Pancreas (tissue), 10 donors: Measurements from ENCODE around the gene PRR23A. TPM values are rescaled to one million over a fixed set of nuclear protein-coding genes. Genes with fewer than 3 reads are reported as not detected.

ENCODE experiments used
- ATAC-seq, 4 donors: fragments of 200-7000 bp; cut with Tn5 transposase; one replicate each; pipeline versions ENCODE4 v1.8.0 to v1.9.1; 2020; ENCODE audit warnings: mild to moderate bottlenecking in 4 of 4, moderate library complexity in 4 of 4
- DNase-seq, 6 donors: peaks; one replicate each; pipeline ENCODE4 v3.0.0-alpha.2; 2020
- FAIRE-seq: peaks from 2 replicates; lab custom pipeline; 2012; peaks lifted over from hg19 to GRCh38; lab: Jason Lieb, UNC
- H3K27ac ChIP-seq, 4 donors: fragments of 200-600 bp; sonication (generic); 1 replicate in 3 of 4; 2 replicates in 1 of 4; pipeline versions ENCODE4 v1.5.0 to v1.8.0; 2020
- H3K27me3 ChIP-seq, 4 donors: fragments of 200-600 bp; one replicate each; pipeline ENCODE4 v1.8.0; 2021
- H3K36me3 ChIP-seq, 3 donors: fragments of 200-600 bp; sonication (generic) in 1 of 3; one replicate each; pipeline versions ENCODE4 v1.5.0 to v1.8.0; 2020 to 2021
- H3K4me1 ChIP-seq, 3 donors: fragments of 200-600 bp; one replicate each; pipeline ENCODE4 v1.8.0; 2021
- H3K4me3 ChIP-seq, 4 donors: fragments of 200-600 bp; sonication (generic) in 2 of 4; one replicate each; pipeline versions ENCODE4 v1.5.0 to v1.8.0; 2020 to 2021
- H3K9me3 ChIP-seq, 4 donors: fragments of 200-600 bp; one replicate each; pipeline ENCODE4 v1.8.0; 2021
- CTCF ChIP-seq, 4 donors: fragments of 200-600 bp; sonication (generic) in 3 of 4; IDR thresholded peaks; one replicate each; pipeline versions ENCODE4 v1.5.0 to v1.8.0; 2021; ENCODE audit warnings: antibody characterized with exemption in 4 of 4
- WGBS, 2 donors: extraction: QIAGEN DNeasy Blood & Tissue Kit; methylation state at CpG; one replicate each; pipeline ENCODE4 v1.1.7; 2013; 5-methylcytosine and 5-hydroxymethylcytosine counted together
- intact Hi-C, 3 donors: fragments of 100-400 bp; cut with DNase I; formaldehyde crosslinking; loops; one replicate each; pipeline versions ENCODE4 v1.11.1 to v1.14.2; 2022
- polyA plus RNA-seq, 2 donors: library from polyadenylated mRNA; stranded (reverse); fragments of 200-250 nt; gene quantifications; one replicate each; pipeline ENCODE4 v1.2.3, GENCODE V29; 2013
- total RNA-seq, 6 donors: library from RNA; stranded (reverse); fragmentation: NEBNext Ultra II Directional in 4 of 6; extraction: Animal tissue kit (Norgen Biotek cat#: 25700) in 4 of 6; gene quantifications; one replicate each; pipeline versions ENCODE4 v1.2.1 to v1.2.4, GENCODE V29; 2021 to 2023
- donor health status: healthy with polysubstance abuse.
- donor health status: DM: no; HTN: no; CAD: no; lungs with moderate emphysema.
- donor health status: DM: no; HTN: no; CAD: no.
- donor health status: control.
- donor health status: control.
- donor health status: Bipolar disorder and iron deficiency.
- donor health status: DM: yes; HTN: yes; CAD: no.
- donor health status: DM: no; HTN: no; CAD: no.
- donor health status: DM: no; HTN: no; CAD: no.
- donor health status: DM: yes; HTN: yes; CAD: no.

PRR23A gene
- total and polyA plus RNA-seq, 8 donors = not detected

- 72 to 77% methylated on average over 8 of the region's 8 CpGs for WGBS, 2 donors
- Histone ChIP-seq H3K27me3 (peaks cover 0 to 4% (median 0%) of the 10 kb centered on the region in 4 donors), H3K9me3 (no peaks in the 10 kb centered on the region), H3K36me3 (no peaks in the 10 kb centered on the region), H3K4me3 (no peak overlapping the region), H3K27ac (no peak overlapping the region), H3K4me1 (no peaks in the 10 kb centered on the region)
- intact Hi-C loops = no loop called here
- ATAC-seq (no peak), FAIRE-seq (no peak), DNase-seq (no peak)
- no peak for TF ChIP-seq CTCF (IDR thresholded peaks at IDR 0.05)
Measured at GRCh38 chr3:138962854-138963560, 43.1 kb downstream of the PRR23A start.

- no peaks in the 10 kb centered on the region for H3K9me3 ChIP-seq
- H3K27ac ChIP-seq = no peak overlapping the region
- H3K36me3 ChIP-seq = no peaks in the 10 kb centered on the region
- FAIRE-seq (no peak), DNase-seq (no peak), ATAC-seq (no peak)
- H3K4me1 ChIP-seq = no peaks in the 10 kb centered on the region
- TF ChIP-seq CTCF (IDR thresholded peaks at IDR 0.05) = no peak
- peaks cover 0 to 4% (median 1%) of the 10 kb centered on the region in 4 donors for H3K27me3 ChIP-seq
- intact Hi-C loops = no loop called here
- no peak overlapping the region for H3K4me3 ChIP-seq
- WGBS, 2 donors = 14 to 22% methylated on average over 32 to 36 of the region's 36 CpGs
Measured at GRCh38 chr3:138960417-138960852, 45.6 kb downstream of the PRR23A start.

Other genes starting within 250 kb of the PRR23A start
- gene PIK3CB, start 171.3 kb downstream of the PRR23A start, total RNA-seq = 10 to 100 TPM; 23.0 to 36.4 (median 25.4) TPM
- gene PIK3CB, start 171.3 kb downstream of the PRR23A start, polyA plus RNA-seq = 1 to 10 TPM; 8.2 to 9.7 TPM
- gene FOXL2, start 59.1 kb downstream of the PRR23A start, total RNA-seq = under 1 TPM; 0.04 to 0.28 (median 0.11) TPM
- under 1 TPM; 0.02 to 0.04 TPM for gene FOXL2, start 59.1 kb downstream of the PRR23A start, polyA plus RNA-seq
- gene FOXL2NB, start 59.1 kb downstream of the PRR23A start, total RNA-seq = under 1 TPM in 2 of 6 donors, not detected in 4; 0.09 to 0.22 TPM
- gene FOXL2NB, start 59.1 kb downstream of the PRR23A start, polyA plus RNA-seq = not detected
- not detected for gene PRR23B, start 14.7 kb upstream of the PRR23A start, total RNA-seq
- not detected for gene PRR23B, start 14.7 kb upstream of the PRR23A start, polyA plus RNA-seq
- gene PRR23C, start 38.6 kb upstream of the PRR23A start, total RNA-seq = not detected
- not detected for gene PRR23C, start 38.6 kb upstream of the PRR23A start, polyA plus RNA-seq